Testis (tissue), 2 donors: ENCODE results near the gene U2SURP.
"Not testable (repeated sequence)": the region's sequence is repeated elsewhere in the genome, so short reads cannot be mapped to it uniquely, and the experiment has no call there.

Experiments
- POLR2A ChIP-seq: fragments of 450-650 bp; IDR thresholded peaks from one replicate; pipeline ENCODE4 v1.6.1; 2017; ENCODE audit warnings: antibody characterized with exemption, mild to moderate bottlenecking, moderate library complexity
- TF ChIP-seq, protein P1 (sequence below), 3 experiments: fragments of 450-650 bp in 2 of 3; fragments of 200-600 bp in 1 of 3; sonication (generic) in 1 of 3; IDR thresholded peaks; one replicate each; pipeline ENCODE4 v1.5.1; 2016 to 2019; ENCODE audit warnings: antibody characterized with exemption in 3 of 3, mild to moderate bottlenecking in 2 of 3, moderate library complexity in 1 of 3

DNA sequence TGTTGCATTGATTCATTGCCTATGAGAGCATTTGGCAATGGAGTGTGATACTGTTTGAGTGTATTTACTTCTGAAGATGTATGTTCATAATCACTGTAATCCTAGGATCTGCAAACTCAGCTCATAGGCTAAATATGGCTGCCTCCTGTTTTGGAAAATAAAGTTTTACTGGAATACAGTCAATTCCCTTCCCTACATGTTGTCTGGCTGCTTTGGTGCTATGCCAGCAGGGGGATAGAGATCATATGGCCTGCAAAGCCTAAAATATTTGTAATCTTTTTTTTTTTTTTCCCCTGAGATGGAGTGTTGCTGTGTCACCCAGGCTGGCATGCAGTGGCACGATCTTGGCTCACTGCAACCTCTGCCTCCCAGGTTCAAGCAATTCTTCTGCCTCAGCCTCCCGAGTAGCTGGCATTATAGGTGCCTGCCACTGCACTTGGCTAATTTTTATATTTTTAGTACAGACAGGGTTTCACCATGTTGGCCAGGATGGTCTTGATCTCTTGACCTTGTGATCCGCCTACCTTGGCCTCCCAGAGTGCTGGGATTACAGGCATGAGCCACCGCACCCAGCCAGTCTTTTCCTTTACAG lies 30.5 kb downstream of the U2SURP start:
- TF ChIP-seq, protein P1, sequence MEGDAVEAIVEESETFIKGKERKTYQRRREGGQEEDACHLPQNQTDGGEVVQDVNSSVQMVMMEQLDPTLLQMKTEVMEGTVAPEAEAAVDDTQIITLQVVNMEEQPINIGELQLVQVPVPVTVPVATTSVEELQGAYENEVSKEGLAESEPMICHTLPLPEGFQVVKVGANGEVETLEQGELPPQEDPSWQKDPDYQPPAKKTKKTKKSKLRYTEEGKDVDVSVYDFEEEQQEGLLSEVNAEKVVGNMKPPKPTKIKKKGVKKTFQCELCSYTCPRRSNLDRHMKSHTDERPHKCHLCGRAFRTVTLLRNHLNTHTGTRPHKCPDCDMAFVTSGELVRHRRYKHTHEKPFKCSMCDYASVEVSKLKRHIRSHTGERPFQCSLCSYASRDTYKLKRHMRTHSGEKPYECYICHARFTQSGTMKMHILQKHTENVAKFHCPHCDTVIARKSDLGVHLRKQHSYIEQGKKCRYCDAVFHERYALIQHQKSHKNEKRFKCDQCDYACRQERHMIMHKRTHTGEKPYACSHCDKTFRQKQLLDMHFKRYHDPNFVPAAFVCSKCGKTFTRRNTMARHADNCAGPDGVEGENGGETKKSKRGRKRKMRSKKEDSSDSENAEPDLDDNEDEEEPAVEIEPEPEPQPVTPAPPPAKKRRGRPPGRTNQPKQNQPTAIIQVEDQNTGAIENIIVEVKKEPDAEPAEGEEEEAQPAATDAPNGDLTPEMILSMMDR (IDR thresholded peaks at IDR 0.05): not testable (repeated sequence)
- not testable (repeated sequence) for TF ChIP-seq POLR2A
